ENCODE measurements around the gene EVA1C.
"Not testable (repeated sequence)": the region's sequence is repeated elsewhere in the genome, so short reads cannot be mapped to it uniquely, and the experiment has no call there.

Gene EVA1C

DNA sequence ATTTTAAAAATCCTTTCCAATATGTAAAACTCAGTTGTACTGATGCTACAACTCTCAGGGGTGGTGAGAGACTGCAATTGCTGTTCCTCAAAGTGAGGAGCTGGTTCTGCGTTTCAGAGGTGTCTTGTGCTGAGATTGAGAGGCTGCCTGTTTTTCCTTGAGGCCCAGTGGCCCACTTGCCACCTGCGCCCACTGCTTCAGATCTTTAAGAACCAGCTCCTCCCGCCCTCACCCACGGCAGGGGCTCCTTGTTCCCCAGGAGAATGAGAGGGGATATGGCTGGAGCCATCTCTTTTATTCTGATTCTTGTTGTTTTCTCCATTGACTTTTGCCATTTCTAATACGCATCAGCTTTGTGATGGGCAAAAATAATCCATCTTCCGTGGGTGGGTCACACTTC lies 45.5 kb downstream of the EVA1C start:
- peak overlapping the region in 1 of 2 donors; percentile 11 for H3K27ac Mint-ChIP-seq
- DNase-seq (no peak), ATAC-seq (no peak)
- H3K4me3 Mint-ChIP-seq = no peak overlapping the region
- no peaks in the 10 kb centered on the region for H3K4me1 Mint-ChIP-seq
- no peaks in the 10 kb centered on the region for H3K9me3 Mint-ChIP-seq
- no peaks in the 10 kb centered on the region for H3K27me3 Mint-ChIP-seq

DNA sequence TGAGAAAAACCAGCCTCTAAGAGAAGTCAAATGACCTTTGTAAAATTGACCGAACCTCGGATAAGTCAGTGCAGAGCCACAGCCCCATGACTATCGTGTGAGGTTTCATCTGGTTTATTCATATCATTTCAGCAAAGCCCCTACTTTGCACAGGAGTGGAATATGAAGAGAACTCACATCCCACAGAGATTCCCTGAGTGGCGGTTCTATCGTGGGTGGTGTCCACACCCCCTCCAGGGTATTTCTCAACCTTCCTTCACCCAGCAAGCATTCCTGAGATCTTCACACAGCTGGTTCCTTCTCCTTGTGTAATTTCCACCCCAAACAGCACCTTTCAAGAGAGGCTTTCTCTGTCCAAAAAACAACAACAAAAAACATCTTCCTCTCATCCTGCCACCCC lies 47.5 kb downstream of the EVA1C start:
- Mint-ChIP-seq H3K27ac (no peak overlapping the region), H3K9me3 (no peaks in the 10 kb centered on the region), H3K4me1 (no peaks in the 10 kb centered on the region), H3K27me3 (no peaks in the 10 kb centered on the region), H3K4me3 (no peak overlapping the region)
- ATAC-seq = no peak
- DNase-seq = no peak

DNA sequence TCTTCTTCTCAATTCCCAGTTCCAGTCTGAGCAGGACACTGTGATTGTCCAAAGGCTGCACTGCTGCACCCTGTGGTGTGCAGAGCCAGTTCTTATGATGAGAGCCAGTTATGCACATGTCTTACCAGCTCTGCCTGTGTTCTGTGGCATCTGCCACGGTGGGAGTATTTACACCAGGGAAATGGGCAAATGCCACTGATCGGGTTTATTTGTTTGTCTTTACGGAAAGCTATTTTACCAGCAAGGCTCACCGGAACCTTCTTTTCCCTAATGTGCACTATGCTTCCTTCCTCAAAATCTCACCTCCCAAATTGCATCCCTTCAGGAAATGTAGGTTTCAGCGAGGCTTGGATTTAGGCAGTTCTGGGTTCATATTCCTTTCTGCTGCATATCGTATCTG lies 49.0 kb downstream of the EVA1C start:
- Mint-ChIP-seq H3K27me3 (no peaks in the 10 kb centered on the region), H3K27ac (no peak overlapping the region), H3K4me1 (no peaks in the 10 kb centered on the region), H3K9me3 (no peaks in the 10 kb centered on the region), H3K4me3 (no peak overlapping the region)
- no peak for ATAC-seq
- DNase-seq = no peak

DNA sequence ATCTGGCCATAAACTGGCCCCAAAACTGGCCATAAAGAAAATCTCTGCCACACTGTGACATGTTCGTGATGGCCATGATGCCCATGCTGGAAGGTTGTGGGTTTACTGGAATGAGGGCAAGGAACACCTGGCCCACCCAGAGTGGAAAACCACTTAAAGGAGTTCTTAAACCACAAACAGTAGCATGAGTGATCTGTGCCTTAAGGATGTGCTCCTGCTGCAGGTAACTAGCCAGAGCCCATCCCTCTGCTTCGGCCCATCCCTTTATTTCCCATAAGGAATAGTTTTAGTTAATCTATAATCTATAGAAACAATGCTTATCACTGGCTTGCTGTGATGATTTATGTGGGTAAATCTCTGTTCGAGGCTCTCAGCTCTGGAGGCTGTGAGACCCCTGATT lies 50.1 kb downstream of the EVA1C start:
- H3K4me1 Mint-ChIP-seq = not testable (repeated sequence)

DNA sequence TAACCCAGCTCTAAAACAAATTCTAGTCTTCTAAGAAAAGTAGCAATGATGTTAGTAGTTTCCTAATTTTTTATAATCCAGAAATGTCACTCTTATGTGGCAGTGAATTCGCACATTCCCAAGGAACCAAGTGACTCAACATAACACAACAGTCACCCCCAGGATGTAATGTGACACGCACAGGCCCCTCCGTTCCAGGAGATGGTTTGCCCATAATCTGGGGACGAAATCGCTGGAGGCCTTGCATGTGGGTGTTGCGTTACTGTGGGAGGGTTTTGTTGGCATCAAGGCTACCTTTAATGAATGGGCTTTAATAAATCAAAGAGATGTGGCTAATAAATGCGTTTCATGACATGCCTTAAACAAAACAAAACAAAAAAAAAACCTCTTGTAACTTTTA lies 50.9 kb downstream of the EVA1C start:
- H3K4me1 Mint-ChIP-seq = no peaks in the 10 kb centered on the region
- no peaks in the 10 kb centered on the region for H3K27me3 Mint-ChIP-seq
- no peaks in the 10 kb centered on the region for H3K9me3 Mint-ChIP-seq
- no peak for DNase-seq
- ATAC-seq = no peak
- no peak overlapping the region for H3K4me3 Mint-ChIP-seq
- no peak overlapping the region for H3K27ac Mint-ChIP-seq

More for the DNA sequence above, 50.1 kb downstream of the EVA1C start:
- not testable (repeated sequence) for DNase-seq, H3K27me3 Mint-ChIP-seq, H3K4me3 Mint-ChIP-seq, ATAC-seq, H3K9me3 Mint-ChIP-seq, H3K27ac Mint-ChIP-seq

DNA sequence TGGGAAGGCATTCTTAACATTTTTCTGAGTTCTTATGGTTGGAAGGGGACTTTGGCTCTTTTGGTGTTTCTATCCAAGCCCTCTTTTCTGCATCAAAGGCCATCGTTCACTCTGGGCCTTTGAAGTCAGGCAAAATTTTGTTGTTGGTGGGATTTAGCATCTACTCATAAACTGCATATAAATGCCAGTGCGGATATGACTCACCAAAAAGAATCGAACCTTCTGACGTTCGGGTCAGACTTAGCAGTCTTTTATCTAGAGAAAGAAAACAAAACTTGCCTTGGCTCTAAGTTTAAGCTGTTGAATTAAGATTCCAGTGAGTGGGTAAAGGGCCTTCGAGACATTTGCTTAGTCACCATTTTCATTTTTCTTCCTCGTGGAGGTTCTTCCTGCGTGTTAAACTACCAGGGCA lies 51.4 kb downstream of the EVA1C start:
- no peaks in the 10 kb centered on the region for H3K9me3 Mint-ChIP-seq
- no peaks in the 10 kb centered on the region for H3K4me1 Mint-ChIP-seq
- no peak overlapping the region for H3K4me3 Mint-ChIP-seq
- no peak for DNase-seq
- H3K27ac Mint-ChIP-seq = no peak overlapping the region
- no peaks in the 10 kb centered on the region for H3K27me3 Mint-ChIP-seq
- no peak for ATAC-seq

DNA sequence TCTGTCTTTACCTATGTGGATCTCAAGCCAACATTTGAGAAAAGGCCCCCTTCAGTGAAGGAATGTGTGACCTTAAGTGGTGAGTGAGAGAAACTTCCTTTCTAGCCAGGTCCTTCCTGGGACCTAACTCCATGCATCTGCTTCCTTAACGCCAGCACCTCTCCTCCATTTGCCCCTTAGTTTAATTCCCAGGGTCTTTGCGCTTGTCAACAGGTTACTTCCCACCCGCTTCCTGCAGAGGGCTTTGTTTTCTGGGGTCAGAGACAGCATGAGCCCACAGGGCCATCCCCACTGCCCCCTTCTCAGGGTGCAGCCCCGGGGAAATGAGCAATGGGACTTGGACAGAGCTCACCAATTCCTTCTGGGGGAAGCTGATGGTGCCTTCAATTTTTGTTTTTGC lies 54.8 kb downstream of the EVA1C start:
- DNase-seq (no peak), ATAC-seq (no peak)
- H3K4me3 Mint-ChIP-seq = no peak overlapping the region
- no peaks in the 10 kb centered on the region for H3K4me1 Mint-ChIP-seq
- no peaks in the 10 kb centered on the region for H3K27me3 Mint-ChIP-seq
- H3K9me3 Mint-ChIP-seq = no peaks in the 10 kb centered on the region
- H3K27ac Mint-ChIP-seq = no peak overlapping the region

DNA sequence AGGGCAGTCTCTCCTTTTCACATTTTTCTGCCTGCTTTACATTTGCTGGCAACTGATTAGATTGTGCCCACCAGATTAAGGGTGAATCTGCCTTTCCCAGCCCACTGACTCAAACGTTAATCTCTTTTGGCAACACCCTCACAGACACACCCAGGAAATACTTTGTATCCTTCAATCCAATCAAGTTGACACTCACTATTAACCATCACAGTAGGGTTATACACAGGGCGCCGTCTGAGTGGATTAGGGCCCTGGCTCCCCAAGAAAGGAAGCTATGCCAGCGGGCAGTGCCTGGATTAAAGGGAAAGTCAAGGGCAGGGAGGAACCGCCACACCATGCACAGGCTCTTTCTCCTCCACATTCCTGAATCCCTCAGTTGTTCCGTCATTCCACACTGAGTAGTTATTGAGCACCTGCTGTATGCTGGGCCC lies 56.2 kb downstream of the EVA1C start:
- H3K4me3 Mint-ChIP-seq = no peak overlapping the region
- no peaks in the 10 kb centered on the region for H3K9me3 Mint-ChIP-seq
- no peak for DNase-seq
- H3K4me1 Mint-ChIP-seq = no peaks in the 10 kb centered on the region
- no peak overlapping the region for H3K27ac Mint-ChIP-seq
- no peaks in the 10 kb centered on the region for H3K27me3 Mint-ChIP-seq
- no peak for ATAC-seq

GRCh38 chr21:32469628-32470027 lies 57.1 kb downstream of the EVA1C start:
- no peak overlapping the region for H3K4me3 Mint-ChIP-seq
- no peaks in the 10 kb centered on the region for H3K27me3 Mint-ChIP-seq
- H3K4me1 Mint-ChIP-seq = no peaks in the 10 kb centered on the region
- no peak for DNase-seq
- no peaks in the 10 kb centered on the region for H3K9me3 Mint-ChIP-seq
- ATAC-seq = no peak
- no peak overlapping the region for H3K27ac Mint-ChIP-seq

GRCh38 chr21:32470206-32470605 lies 57.7 kb downstream of the EVA1C start:
- no peak for ATAC-seq
- H3K27me3 Mint-ChIP-seq = no peaks in the 10 kb centered on the region
- no peaks in the 10 kb centered on the region for H3K4me1 Mint-ChIP-seq
- H3K27ac Mint-ChIP-seq = peak overlapping the region in 1 of 2 donors; percentile 42
- DNase-seq = no peak
- H3K4me3 Mint-ChIP-seq = no peak overlapping the region
- H3K9me3 Mint-ChIP-seq = no peaks in the 10 kb centered on the region

- DNase-seq = no peak
- Mint-ChIP-seq H3K27me3 (no peaks in the 10 kb centered on the region), H3K4me1 (no peaks in the 10 kb centered on the region), H3K27ac (peak overlapping the region in 1 of 2 donors; percentile 71), H3K9me3 (no peaks in the 10 kb centered on the region), H3K4me3 (no peak overlapping the region)
- ATAC-seq = no peak
These were observed 60.6 kb downstream of the EVA1C start for GRCh38 chr21:32472890-32473765.

DNA sequence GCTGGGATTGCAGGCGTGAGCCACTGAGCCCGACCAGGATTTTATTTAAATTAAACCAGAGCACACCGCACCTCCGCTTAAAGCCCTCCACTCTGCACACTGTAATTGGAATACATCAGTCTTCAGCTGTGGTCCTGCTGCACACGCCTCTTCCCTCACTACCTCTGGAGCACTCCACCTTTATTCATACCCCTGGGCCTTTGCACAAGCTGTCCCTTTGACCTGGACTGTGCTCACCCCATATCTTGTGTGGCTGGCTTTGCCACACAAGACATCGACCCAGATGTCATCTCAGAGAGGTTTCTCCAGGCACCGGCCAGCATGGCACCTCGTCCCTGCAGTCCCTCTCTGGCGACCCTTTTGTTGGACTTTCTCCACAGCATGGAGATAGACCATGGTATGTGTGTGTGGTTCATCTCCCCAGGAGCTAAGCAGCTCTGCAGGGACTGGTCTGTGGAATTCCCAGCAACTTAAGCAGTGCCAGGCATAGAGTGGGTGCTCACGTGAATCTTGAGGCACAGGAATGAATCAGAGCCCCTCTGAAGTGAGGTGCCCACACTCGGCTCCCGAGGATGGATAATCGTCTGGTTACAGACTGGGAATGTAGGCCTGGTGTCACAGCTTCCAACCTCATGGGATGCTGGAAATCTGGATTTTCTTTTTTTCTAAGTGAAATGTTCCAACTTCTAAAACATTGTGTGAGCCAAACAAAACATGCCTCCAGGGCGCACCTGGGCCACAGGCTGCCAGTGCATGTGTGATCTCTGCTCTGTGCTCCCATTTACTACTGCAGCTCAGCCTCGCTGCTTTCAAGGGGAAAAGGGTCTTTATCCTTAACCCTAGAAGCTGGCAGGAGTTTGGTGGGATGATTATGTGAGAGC lies 61.9 kb downstream of the EVA1C start:
- ATAC-seq (no peak), DNase-seq (no peak)
- peaks cover 10% of the 10 kb centered on the region for H3K4me1 Mint-ChIP-seq
- peak overlapping the region in 1 of 2 donors; percentile 74 for H3K27ac Mint-ChIP-seq
- no peaks in the 10 kb centered on the region for H3K9me3 Mint-ChIP-seq
- H3K27me3 Mint-ChIP-seq = no peaks in the 10 kb centered on the region
- no peak overlapping the region for H3K4me3 Mint-ChIP-seq

DNA sequence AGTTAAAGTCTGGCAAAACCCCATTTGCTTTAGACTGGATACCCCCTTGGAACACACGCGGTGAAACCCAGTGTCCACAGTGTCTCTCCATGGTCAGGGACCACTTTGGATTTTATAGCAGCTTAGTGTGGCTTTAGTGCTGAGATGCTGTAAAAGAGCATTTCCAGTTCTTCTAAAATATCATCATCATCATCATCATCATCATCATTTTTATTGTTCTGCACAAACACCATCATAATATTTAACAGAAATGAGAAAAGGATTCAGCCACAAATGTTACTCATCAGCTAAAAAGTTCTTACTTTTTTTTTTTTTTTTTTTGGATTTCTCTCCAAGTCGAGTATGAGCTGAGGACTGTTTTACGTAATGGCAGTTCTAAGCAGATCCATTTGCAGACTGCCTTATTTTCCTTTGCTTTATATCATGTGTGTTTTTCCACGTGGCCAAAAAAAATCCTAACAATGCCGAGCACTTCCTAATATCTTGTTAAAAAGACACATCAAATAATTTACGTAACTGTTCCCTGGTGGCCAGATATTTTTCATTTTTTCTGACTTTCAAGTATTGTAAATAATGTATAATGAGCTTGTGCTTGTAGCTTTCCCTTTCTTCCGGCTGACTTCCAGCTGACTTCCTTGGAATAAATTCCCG lies 62.8 kb downstream of the EVA1C start:
- Mint-ChIP-seq H3K27ac (no peak overlapping the region), H3K9me3 (no peaks in the 10 kb centered on the region), H3K27me3 (no peaks in the 10 kb centered on the region), H3K4me3 (no peak overlapping the region), H3K4me1 (peaks cover 12% of the 10 kb centered on the region)
- ATAC-seq (no peak), DNase-seq (no peak)

DNA sequence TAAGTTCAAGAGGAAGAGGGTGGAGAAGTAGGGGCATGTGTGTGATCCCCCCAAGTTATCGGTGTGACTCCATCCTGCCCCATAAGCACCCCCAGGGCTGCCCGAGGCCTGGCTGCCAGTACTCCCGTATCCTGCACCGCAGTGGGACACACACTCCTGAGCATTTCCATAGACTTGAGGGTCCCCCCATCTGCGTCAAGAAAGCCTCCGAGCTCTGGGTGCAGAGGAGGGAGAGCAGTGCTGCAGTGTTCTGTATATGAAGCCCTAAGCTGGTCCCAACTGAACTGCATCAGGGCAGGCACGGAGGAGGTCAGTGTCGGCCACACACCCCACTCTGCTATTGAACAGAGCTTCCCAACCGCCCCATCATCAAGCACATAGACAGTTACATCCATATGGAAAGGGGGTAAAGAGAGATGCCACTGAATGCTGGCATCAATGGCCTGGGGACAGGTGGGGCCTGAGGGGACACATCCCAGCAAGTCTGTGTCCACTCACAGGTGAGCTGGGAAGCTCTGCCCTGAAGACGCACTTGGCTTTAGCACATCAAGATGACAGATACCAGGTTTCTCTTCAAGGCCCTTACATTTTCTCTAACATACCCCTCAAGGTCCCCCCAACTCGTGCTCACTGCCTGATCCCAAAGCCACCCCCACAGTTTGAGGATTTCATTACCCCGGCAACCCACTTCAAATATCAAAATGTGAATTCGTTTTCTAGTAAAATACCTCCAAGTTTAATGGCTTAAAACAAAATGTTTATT lies 64.3 kb downstream of the EVA1C start:
- no peak overlapping the region for H3K27ac Mint-ChIP-seq
- ATAC-seq (no peak), DNase-seq (no peak)
- peaks cover 12% of the 10 kb centered on the region for H3K4me1 Mint-ChIP-seq
- no peaks in the 10 kb centered on the region for H3K27me3 Mint-ChIP-seq
- H3K4me3 Mint-ChIP-seq = no peak overlapping the region
- no peaks in the 10 kb centered on the region for H3K9me3 Mint-ChIP-seq

DNA sequence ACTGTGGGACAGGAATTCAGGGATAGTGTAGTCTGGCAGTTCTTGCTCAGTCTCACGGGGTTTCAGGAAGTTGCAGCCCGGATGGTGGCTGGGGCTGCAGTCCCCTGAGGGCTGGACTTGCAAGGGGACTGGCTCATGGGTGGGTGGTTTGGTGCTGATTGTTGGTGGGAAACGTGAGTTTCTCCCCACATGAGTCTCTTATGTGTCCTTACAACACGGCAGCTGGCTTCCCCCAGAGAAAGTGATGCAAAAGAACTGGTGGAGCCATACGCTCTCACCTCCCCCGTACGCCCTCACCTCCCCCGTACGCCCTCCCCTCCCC lies 64.9 kb downstream of the EVA1C start:
- H3K27me3 Mint-ChIP-seq = no peaks in the 10 kb centered on the region
- H3K9me3 Mint-ChIP-seq = no peaks in the 10 kb centered on the region
- no peak overlapping the region for H3K4me3 Mint-ChIP-seq
- peaks cover 12% of the 10 kb centered on the region for H3K4me1 Mint-ChIP-seq
- ATAC-seq = no peak
- no peak for DNase-seq
- no peak overlapping the region for H3K27ac Mint-ChIP-seq

All from stimulated activated naive CD8-positive, alpha-beta T cell treated with anti-CD3 and anti-CD28 coated beads, Interleukin-15, amount 100 ng/mL, for 72 hours (primary cell).